ENCODE data around the gene TRMT1. TPM values are rescaled to one million over a fixed set of nuclear protein-coding genes. Genes with fewer than 3 reads are reported as not detected.

TRMT1 gene
- total and polyA plus RNA-seq, 2 experiments from 2014 or later, result 88.6 to 90.1 TPM

GRCh38 chr19:13066933-13067807 is 49.4 kb downstream of the TRMT1 start:
- Histone ChIP-seq H2AFZ (no peak overlapping the region), H3K9me2 (ENCODE audit: insufficient read depth) (no peaks in the 10 kb centered on the region), H3K4me1 (ENCODE audit: insufficient read depth) (no peaks in the 10 kb centered on the region), H4K20me1 (replicated peaks; ENCODE audit: insufficient read depth) (no peaks in the 10 kb centered on the region), H3K4me3 (no peak overlapping the region), H3K27me3 (ENCODE audit: insufficient read depth) (peaks cover 28% of the 10 kb centered on the region), H3K36me3 (ENCODE audit: insufficient read depth) (no peaks in the 10 kb centered on the region), H3K4me2 (no peak overlapping the region), H3K79me2 (replicated peaks; ENCODE audit: insufficient read depth) (no peaks in the 10 kb centered on the region), H3F3A (replicated peaks; ENCODE audit: low read depth) (no peaks in the 10 kb centered on the region), H3K27ac (ENCODE audit: low read depth) (no peak overlapping the region)
- TF ChIP-seq POLR2AphosphoS5 (IDR thresholded peaks at IDR 0.05; ENCODE audit: low read depth) (no peak), ZNF462 (CRISPR knock-in tag; IDR thresholded peaks at IDR 0.05) (no peak), REST (IDR thresholded peaks at IDR 0.05; ENCODE audit: unreplicated experiment) (no peak), EZH2phosphoT487 (IDR thresholded peaks at IDR 0.05; ENCODE audit: unreplicated experiment) (no peak), ZNF331 (CRISPR knock-in tag; IDR thresholded peaks at IDR 0.05; ENCODE audit: low read depth) (no peak), ETS1 (IDR thresholded peaks at IDR 0.05) (no peak), JUNB (IDR thresholded peaks at IDR 0.05; ENCODE audit: unreplicated experiment) (no peak), NANOG (IDR thresholded peaks at IDR 0.05; ENCODE audit: borderline replicate concordance) (no peak)
- DNase-seq (ENCODE audit: low spot score) (no peak), ATAC-seq (no peak)
- no peak overlapping the region for H3K4me3 Mint-ChIP-seq
- no peaks in the 10 kb centered on the region for H3K36me3 Mint-ChIP-seq (ENCODE audit: low read depth)
- peaks cover 28% of the 10 kb centered on the region for H3K27me3 Mint-ChIP-seq (ENCODE audit: insufficient read depth, low read depth, poor library complexity)
- no peaks in the 10 kb centered on the region for H3K9me3 Mint-ChIP-seq
- H3K27ac Mint-ChIP-seq, result no peak overlapping the region
- no peaks in the 10 kb centered on the region for H3K4me1 Mint-ChIP-seq

All from GM23338 (cell line).